Measurements from ENCODE around the gene NTRK1.

The NTRK1 gene

GRCh38 chr1:156886583-156887281 is 26.1 kb downstream of the NTRK1 start:
- Histone ChIP-seq H3K4me1 (ENCODE audit: insufficient read depth, low read length) (peaks cover 29% of the 10 kb centered on the region), H3K9ac (ENCODE audit: low read depth, low read length) (no peak overlapping the region), H3K36me3 (ENCODE audit: insufficient read depth, low read length) (no peaks in the 10 kb centered on the region), H3K9me3 (ENCODE audit: control insufficient read depth, insufficient read depth, low read length) (no peaks in the 10 kb centered on the region)

DNA sequence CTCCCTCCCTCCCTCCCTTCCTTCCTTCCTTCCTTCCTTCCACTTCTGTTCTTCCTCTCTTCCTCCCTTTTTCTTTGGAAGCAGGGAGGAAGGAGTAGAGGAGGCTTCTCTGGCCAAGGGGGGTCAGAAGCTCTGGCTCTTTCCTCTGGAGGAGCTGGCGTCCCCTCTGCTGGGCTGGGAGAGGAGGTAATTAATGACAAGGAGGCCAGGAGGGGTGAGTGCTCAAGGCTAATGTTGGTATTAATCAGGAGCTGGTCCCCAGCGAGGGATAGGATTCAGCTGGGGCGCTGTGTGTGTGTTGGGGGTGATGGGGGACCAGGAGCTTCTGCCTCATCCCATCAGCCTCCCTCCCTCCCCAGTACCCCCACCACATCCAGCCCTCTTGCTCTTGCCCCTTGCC is 26.7 kb downstream of the NTRK1 start:
- Histone ChIP-seq H3K9me3 (ENCODE audit: control insufficient read depth, insufficient read depth, low read length) (no peaks in the 10 kb centered on the region), H3K4me1 (ENCODE audit: insufficient read depth, low read length) (peaks cover 29% of the 10 kb centered on the region), H3K9ac (ENCODE audit: low read depth, low read length) (no peak overlapping the region), H3K36me3 (ENCODE audit: insufficient read depth, low read length) (no peaks in the 10 kb centered on the region)

GRCh38 chr1:156887734-156888133 is 27.1 kb downstream of the NTRK1 start:
- peaks cover 29% of the 10 kb centered on the region for H3K4me1 ChIP-seq (ENCODE audit: insufficient read depth, low read length)
- H3K9me3 ChIP-seq (ENCODE audit: control insufficient read depth, insufficient read depth, low read length): no peaks in the 10 kb centered on the region
- H3K9ac ChIP-seq (ENCODE audit: low read depth, low read length): no peak overlapping the region
- H3K36me3 ChIP-seq (ENCODE audit: insufficient read depth, low read length): no peaks in the 10 kb centered on the region

DNA sequence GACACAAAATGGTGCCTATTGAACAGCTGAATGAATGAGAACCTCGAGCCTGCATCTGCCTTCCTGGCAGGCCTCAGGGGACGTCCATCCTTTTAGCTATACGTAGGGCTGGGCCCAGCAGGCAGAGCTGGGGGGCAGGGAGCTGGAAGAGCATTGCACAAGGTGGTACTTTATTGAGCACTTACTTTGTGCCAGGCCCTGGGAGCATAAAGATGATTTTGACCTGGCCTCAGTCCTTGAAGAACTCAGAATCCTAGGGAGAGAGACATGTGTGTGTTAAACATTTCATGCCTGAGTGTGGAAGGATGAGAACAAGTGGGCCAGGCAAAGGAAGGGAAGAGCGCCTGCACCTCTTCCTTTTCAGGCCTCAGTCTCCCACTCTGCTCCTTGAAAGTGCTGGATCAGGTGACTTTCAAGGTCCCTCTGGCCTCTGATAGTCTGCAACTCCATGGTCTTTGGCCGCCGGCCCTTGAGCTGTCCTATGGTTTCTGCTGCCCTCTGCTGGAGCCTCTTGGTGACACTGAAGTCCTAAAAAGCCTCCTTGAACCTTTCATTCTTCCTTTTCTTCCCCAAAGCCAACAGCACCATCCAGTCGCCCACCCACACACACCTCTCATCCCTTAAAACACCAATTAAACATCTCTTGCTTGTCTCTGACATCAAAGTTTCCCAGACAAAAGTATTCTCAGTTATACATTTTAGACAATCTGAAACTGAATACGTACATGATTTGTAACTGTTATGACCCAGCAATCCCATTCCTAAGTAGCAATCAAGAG is 29.3 kb downstream of the NTRK1 start:
- Histone ChIP-seq H3K9me3 (ENCODE audit: control insufficient read depth, insufficient read depth, low read length) (no peaks in the 10 kb centered on the region), H3K9ac (ENCODE audit: low read depth, low read length) (no peak overlapping the region), H3K36me3 (ENCODE audit: insufficient read depth, low read length) (no peaks in the 10 kb centered on the region), H3K4me1 (ENCODE audit: insufficient read depth, low read length) (peaks cover 20% of the 10 kb centered on the region)

GRCh38 chr1:156892190-156893047 is 31.8 kb downstream of the NTRK1 start:
- Histone ChIP-seq H3K9me3 (ENCODE audit: control insufficient read depth, insufficient read depth, low read length) (no peaks in the 10 kb centered on the region), H3K36me3 (ENCODE audit: insufficient read depth, low read length) (no peaks in the 10 kb centered on the region), H3K4me1 (ENCODE audit: insufficient read depth, low read length) (peaks cover 14% of the 10 kb centered on the region), H3K9ac (ENCODE audit: low read depth, low read length) (peak overlapping the region; percentile 65; the same call in 1 of the 2 replicates)

DNA sequence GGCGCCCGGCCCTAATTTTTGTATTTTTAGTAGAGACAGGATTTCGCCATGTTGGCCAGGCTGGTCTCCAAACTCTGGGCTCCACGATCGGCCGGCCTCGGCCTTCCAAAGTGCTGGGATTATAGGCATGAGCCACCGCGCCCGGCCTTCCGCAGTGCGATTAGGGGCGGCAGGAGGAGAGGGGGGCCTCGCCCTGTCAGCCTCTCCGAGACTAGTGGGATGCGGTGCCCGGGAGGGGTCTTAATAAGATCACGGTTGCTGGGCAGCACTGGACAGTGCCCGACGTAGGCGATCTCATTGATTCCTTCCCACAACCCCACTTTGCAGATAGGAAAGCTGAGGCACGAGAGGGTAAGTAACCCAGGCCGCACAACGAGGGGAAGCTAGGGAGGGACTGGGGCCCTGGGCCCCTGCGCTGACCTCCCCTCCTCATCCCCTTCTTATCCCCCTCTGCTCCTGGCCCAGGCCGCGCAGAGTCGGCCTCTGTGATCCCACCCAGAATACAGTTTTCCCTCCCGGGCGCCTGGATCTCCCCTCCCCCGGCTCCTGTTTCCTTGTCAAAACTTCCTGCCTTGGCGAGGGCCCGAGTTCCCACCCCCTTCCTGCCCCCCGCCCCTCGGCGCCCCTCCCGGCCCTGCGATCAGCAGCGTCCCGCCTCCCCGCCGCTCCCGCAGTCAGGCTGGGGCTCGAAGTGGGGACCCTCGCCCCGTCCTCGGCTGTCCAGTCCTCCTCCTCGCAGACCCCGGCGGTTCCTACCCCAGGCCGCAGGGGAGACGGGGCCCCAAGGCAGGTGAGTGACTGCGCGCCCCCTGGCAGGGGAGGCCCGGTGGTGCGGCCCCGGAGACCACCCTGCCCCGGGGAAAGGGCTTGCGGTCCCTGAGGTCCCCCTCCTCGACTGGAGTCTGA is 32.6 kb downstream of the NTRK1 start, which contains the start of gene PEAR1:
PEAR1 (plus strand) TSS at position 671 of the 906 bp plus-strand sequence. CDS start 10,209 bp downstream, outside the sequence.
- H3K4me1 ChIP-seq (ENCODE audit: insufficient read depth, low read length): peaks cover 23% of the 10 kb centered on the region

GRCh38 chr1:156894001-156894400 is 33.3 kb downstream of the NTRK1 start:
- no peaks in the 10 kb centered on the region for H3K9me3 ChIP-seq (ENCODE audit: control insufficient read depth, insufficient read depth, low read length)
- no peaks in the 10 kb centered on the region for H3K36me3 ChIP-seq (ENCODE audit: insufficient read depth, low read length)
- peak overlapping the region; percentile 65; the same call in 1 of the 2 replicates for H3K9ac ChIP-seq (ENCODE audit: low read depth, low read length)
- H3K4me1 ChIP-seq (ENCODE audit: insufficient read depth, low read length): peaks cover 30% of the 10 kb centered on the region

More for the DNA sequence above, 32.6 kb downstream of the NTRK1 start, which contains the start of gene PEAR1:
- Histone ChIP-seq H3K9me3 (ENCODE audit: control insufficient read depth, insufficient read depth, low read length) (no peaks in the 10 kb centered on the region), H3K36me3 (ENCODE audit: insufficient read depth, low read length) (no peaks in the 10 kb centered on the region), H3K9ac (ENCODE audit: low read depth, low read length) (peak within 1 kb of the TSS; percentile 65; the same call in 1 of the 2 replicates)

DNA sequence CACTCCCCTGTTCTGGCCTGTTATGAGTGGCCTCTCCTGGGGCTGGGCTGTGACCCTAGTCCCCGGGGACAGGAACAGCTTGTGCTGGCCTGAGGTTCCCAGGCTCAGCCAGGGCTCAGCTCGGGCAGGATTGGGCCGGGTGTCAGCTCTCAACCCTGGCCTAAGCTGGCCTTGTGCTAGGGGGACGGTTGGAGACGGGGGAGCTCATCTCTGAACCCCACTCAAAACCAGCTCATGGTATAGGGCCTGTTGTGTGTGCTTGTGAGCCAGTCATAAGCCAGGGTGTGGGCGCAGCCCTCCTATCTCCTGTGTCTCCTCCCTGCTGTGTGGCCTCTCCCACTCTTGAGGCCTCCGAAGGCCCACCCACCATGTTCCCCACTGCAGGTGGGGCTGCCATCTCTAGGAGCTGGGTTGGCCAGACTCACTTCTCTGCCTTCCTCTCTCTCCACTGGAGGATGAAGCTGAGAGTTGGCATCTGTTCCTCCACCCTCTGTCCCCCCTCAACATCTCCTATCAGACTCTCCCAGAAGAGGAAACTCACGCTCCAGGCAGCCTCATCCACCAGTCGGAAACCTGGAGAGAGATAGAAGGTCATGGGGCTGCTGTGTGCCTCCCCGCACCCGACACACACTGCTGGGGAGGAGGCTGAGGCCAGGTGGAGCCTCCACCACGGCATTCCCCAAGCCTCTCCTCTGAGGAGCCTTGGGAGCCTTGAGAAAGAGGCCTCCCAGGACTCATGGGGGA is 34.2 kb downstream of the NTRK1 start:
- no peak overlapping the region; the same call in 1 of the 2 replicates for H3K9ac ChIP-seq (ENCODE audit: low read depth, low read length)
- no peaks in the 10 kb centered on the region for H3K36me3 ChIP-seq (ENCODE audit: insufficient read depth, low read length)
- H3K9me3 ChIP-seq (ENCODE audit: control insufficient read depth, insufficient read depth, low read length): no peaks in the 10 kb centered on the region
- H3K4me1 ChIP-seq (ENCODE audit: insufficient read depth, low read length): peaks cover 32% of the 10 kb centered on the region

DNA sequence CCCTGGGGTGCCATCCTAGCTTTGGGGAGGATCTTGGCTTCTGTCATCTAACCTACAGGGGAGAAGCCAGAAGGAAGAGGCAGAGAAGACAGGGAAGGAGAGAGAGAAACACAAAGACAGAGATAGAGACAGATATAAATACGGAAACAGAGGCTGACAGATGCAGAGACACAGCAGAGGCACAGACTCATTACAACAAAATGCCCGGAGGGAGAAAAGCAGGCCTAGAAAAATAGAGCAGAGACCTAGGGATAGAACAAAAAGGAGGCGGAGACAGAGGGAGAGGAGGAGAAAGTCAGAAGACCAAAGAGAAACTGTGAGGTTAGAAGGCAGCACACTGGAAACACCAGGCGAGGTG is 34.8 kb downstream of the NTRK1 start:
- Histone ChIP-seq H3K9me3 (ENCODE audit: control insufficient read depth, insufficient read depth, low read length) (no peaks in the 10 kb centered on the region), H3K4me1 (ENCODE audit: insufficient read depth, low read length) (peaks cover 32% of the 10 kb centered on the region), H3K9ac (ENCODE audit: low read depth, low read length) (no peak overlapping the region), H3K36me3 (ENCODE audit: insufficient read depth, low read length) (no peaks in the 10 kb centered on the region)

DNA sequence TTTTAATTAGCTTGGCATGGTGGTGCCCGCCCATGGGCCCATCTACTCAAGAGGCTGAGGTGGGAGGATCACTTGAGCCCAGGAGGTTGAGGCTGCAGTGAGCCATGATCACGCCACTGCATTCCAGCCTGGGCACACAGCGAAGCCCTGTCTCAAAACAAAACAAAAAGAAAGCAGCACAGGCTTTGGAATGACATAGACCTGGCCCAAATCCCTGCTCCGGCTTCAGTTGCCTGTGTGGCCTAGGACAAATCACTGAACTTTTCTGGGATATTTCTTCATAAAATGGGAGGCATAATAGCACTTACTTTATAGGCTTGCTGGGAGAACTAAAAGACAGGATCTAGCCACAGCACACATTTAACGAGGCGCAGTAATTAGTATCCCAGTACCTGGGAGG is 35.3 kb downstream of the NTRK1 start:
- Histone ChIP-seq H3K4me1 (ENCODE audit: insufficient read depth, low read length) (peaks cover 32% of the 10 kb centered on the region), H3K9me3 (ENCODE audit: control insufficient read depth, insufficient read depth, low read length) (no peaks in the 10 kb centered on the region), H3K9ac (ENCODE audit: low read depth, low read length) (no peak overlapping the region), H3K36me3 (ENCODE audit: insufficient read depth, low read length) (no peaks in the 10 kb centered on the region)

GRCh38 chr1:156896490-156897033 is 35.9 kb downstream of the NTRK1 start:
- no peak overlapping the region for H3K9ac ChIP-seq (ENCODE audit: low read depth, low read length)
- H3K4me1 ChIP-seq (ENCODE audit: insufficient read depth, low read length): peaks cover 32% of the 10 kb centered on the region

GRCh38 chr1:156897078-156897825 is 36.6 kb downstream of the NTRK1 start:
- Histone ChIP-seq H3K36me3 (ENCODE audit: insufficient read depth, low read length) (no peaks in the 10 kb centered on the region), H3K4me1 (ENCODE audit: insufficient read depth, low read length) (peaks cover 35% of the 10 kb centered on the region), H3K9me3 (ENCODE audit: control insufficient read depth, insufficient read depth, low read length) (no peaks in the 10 kb centered on the region), H3K9ac (ENCODE audit: low read depth, low read length) (no peak overlapping the region)

More at GRCh38 chr1:156896490-156897033, 35.9 kb downstream of the NTRK1 start:
- Histone ChIP-seq H3K36me3 (ENCODE audit: insufficient read depth, low read length) (no peaks in the 10 kb centered on the region), H3K9me3 (ENCODE audit: control insufficient read depth, insufficient read depth, low read length) (no peaks in the 10 kb centered on the region)
